K562 (cell line): ENCODE measurements around the gene KIF23. TPM values are rescaled to one million over a fixed set of nuclear protein-coding genes. Genes with fewer than 3 reads are reported as not detected.

Experiments used
- ATAC-seq: fragments of 200-7000 bp; cut with Tn5 transposase; 3 replicates; pipeline ENCODE4 v1.9.1; 2020; ENCODE audit warnings: moderate library complexity
- BruUV-seq: library from RNA; stranded (reverse); fragments of 400-500 nt; replicated peaks from 2 replicates; lab custom pipeline; 2021; lab: Mats Ljungman, UMichigan
- CTCF ChIA-PET: fragments of 300-600 bp; formaldehyde crosslinking; extraction: SDS; loops from one replicate; lab custom pipeline; 2021; ENCODE audit warnings: low intra/inter-chr PET ratio; lab: Yijun Ruan, JAX
- POLR2A ChIA-PET: fragments of 300-600, 350-650 bp; sonication (Branson Sonifier 250); formaldehyde crosslinking; extraction: SDS; loops from one replicate; lab custom pipeline; 2021; ENCODE audit warnings: antibody characterized with exemption, inconsistent platforms; lab: Yijun Ruan, JAX
- DNase-seq, 4 experiments: peaks; one replicate each; pipeline versions ENCODE4 v3.0.0 to v3.0.0-alpha.2; 2011 to 2018; ENCODE audit warnings: low spot score in 3 of 4, mixed read lengths in 3 of 4; ENCODE audit errors: extremely low read depth in 1 of 4
- FAIRE-seq: peaks from 2 replicates; lab custom pipeline; 2011; peaks lifted over from hg19 to GRCh38; lab: Jason Lieb, UNC
- H2AFZ ChIP-seq: 2 replicates; pipeline ENCODE4 v1.6.0; 2011; ENCODE audit warnings: low read depth, low read length, control low read depth, inconsistent platforms
- H3K27ac ChIP-seq: fragments of 200-600 bp; 3 replicates; pipeline ENCODE4 v1.8.0; 2011; ENCODE audit warnings: low read depth, mild to moderate bottlenecking, control low read depth, inconsistent platforms, low read length, moderate library complexity, mixed read lengths; ENCODE audit errors: extremely low read depth
- H3K27me3 ChIP-seq, 2 experiments: fragments of 300-600 bp in 1 of 2; 2 replicates in 1 of 2; 3 replicates in 1 of 2; pipeline versions ENCODE4 v1.6.0 to v1.8.0; 2011; ENCODE audit warnings: inconsistent platforms in 2 of 2, low read length in 2 of 2, mild to moderate bottlenecking in 1 of 2, mixed read lengths in 1 of 2, moderate library complexity in 1 of 2; ENCODE audit not compliant: control insufficient read depth in 2 of 2, insufficient read depth in 2 of 2
- H3K36me3 ChIP-seq: fragments of 300-600 bp; 3 replicates; pipeline ENCODE4 v1.8.0; 2011; ENCODE audit warnings: mild to moderate bottlenecking, low read length, inconsistent platforms; ENCODE audit not compliant: control insufficient read depth, insufficient read depth
- H3K4me1 ChIP-seq, 2 experiments: fragments of 200-600 bp in 1 of 2; replicated peaks in 1 of 2; 2 replicates in 1 of 2; 3 replicates in 1 of 2; pipeline versions ENCODE4 v1.5.1 to v1.8.0; 2011; ENCODE audit warnings: inconsistent platforms in 2 of 2, low read length in 2 of 2, mild to moderate bottlenecking in 1 of 2, mixed read lengths in 1 of 2, moderate library complexity in 1 of 2; ENCODE audit not compliant: control insufficient read depth in 2 of 2, insufficient read depth in 2 of 2
- H3K4me2 ChIP-seq: 2 replicates; pipeline ENCODE4 v1.6.1; 2011; ENCODE audit warnings: low read length, control low read depth, inconsistent platforms, mixed read lengths; ENCODE audit not compliant: insufficient read depth
- H3K4me3 ChIP-seq: fragments of 200-600 bp; sonication (generic), shearing (Covaris generic); 2 replicates; pipeline ENCODE4 v1.5.1; 2016; ENCODE audit warnings: control low read depth, inconsistent platforms
- H3K79me2 ChIP-seq: fragments of 200-600 bp; 3 replicates; pipeline ENCODE4 v1.8.0; 2011; ENCODE audit warnings: low read length, inconsistent platforms; ENCODE audit not compliant: control insufficient read depth, insufficient read depth
- H3K9ac ChIP-seq, 2 experiments: 2 replicates each; pipeline versions ENCODE4 v1.6.0 to v1.6.1; 2011; ENCODE audit warnings: low read depth in 2 of 2, low read length in 2 of 2, control low read depth in 1 of 2, inconsistent platforms in 1 of 2, mild to moderate bottlenecking in 1 of 2, mixed read lengths in 1 of 2; ENCODE audit not compliant: insufficient read depth in 1 of 2
- H3K9me1 ChIP-seq: one replicate; pipeline ENCODE4 v1.6.0; 2011; ENCODE audit warnings: inconsistent platforms, mild to moderate bottlenecking, low read length, moderate library complexity; ENCODE audit not compliant: control insufficient read depth, insufficient read depth
- H3K9me3 ChIP-seq: replicated peaks from 2 replicates; pipeline ENCODE4 v1.5.1; 2011; ENCODE audit warnings: low read depth, low read length, inconsistent platforms; ENCODE audit not compliant: control insufficient read depth, insufficient read depth
- H4K20me1 ChIP-seq: replicated peaks from 2 replicates; pipeline ENCODE4 v1.6.1; 2011; ENCODE audit warnings: low read length, inconsistent platforms, mixed read lengths; ENCODE audit not compliant: control insufficient read depth, insufficient read depth
- EGR1 ChIP-seq: fragments of 450-650 bp; conservative IDR thresholded peaks from 2 replicates; pipeline ENCODE4 v1.6.1; 2017; ENCODE audit warnings: mild to moderate bottlenecking
- MEF2A ChIP-seq: IDR thresholded peaks from 2 replicates; pipeline ENCODE4 v1.6.1; 2011; ENCODE audit warnings: low read depth, mild to moderate bottlenecking, low read length, moderate library complexity; ENCODE audit not compliant: control insufficient read depth
- POLR2H ChIP-seq: IDR thresholded peaks from 2 replicates; pipeline ENCODE4 v1.6.1; 2016; ENCODE audit warnings: missing genetic modification characterization, low read depth, mild to moderate bottlenecking, control low read depth, missing compliant biosample characterization, moderate library complexity
- PTTG1 ChIP-seq: fragments of 450-650 bp; IDR thresholded peaks from 2 replicates; pipeline ENCODE4 v1.6.1; 2016; ENCODE audit warnings: low read depth, mild to moderate bottlenecking, missing genetic modification characterization, missing compliant biosample characterization
- SNRNP70 ChIP-seq: fragments of 200-400 bp; formaldehyde crosslinking; optimal IDR thresholded peaks from 2 replicates; pipeline ENCODE3; 2017; ENCODE audit warnings: low read depth, low read length
- STAT5A ChIP-seq: IDR thresholded peaks from 2 replicates; pipeline ENCODE4 v1.6.1; 2012; ENCODE audit warnings: low read length, inconsistent platforms, borderline replicate concordance
- ZNF174 ChIP-seq: fragments of 250-450 bp; sonication (Bioruptor Pico); IDR thresholded peaks from 2 replicates; pipeline ENCODE4 v1.4.0; 2020; ENCODE audit warnings: mild to moderate bottlenecking
- ZNF507 ChIP-seq: conservative IDR thresholded peaks from 2 replicates; pipeline ENCODE4 v1.6.1; 2017; ENCODE audit warnings: missing genetic modification characterization, missing compliant biosample characterization
- WGBS: fragments of 100-300 bp; shearing (Covaris generic); methylation state at CpG from one replicate; pipeline ENCODE4 v1.1.6; 2016; ENCODE audit warnings: low coverage, mixed read lengths; ENCODE audit not compliant: insufficient coverage; ENCODE audit errors: missing lambda C conversion rate; 5-methylcytosine and 5-hydroxymethylcytosine counted together
- in situ Hi-C: fragments of 300-500 bp; cut with MboI; formaldehyde crosslinking; loops from 4 replicates; pipeline ENCODE4 v1.15.0; 2018; ENCODE audit warnings: inconsistent platforms, mixed read lengths
- intact Hi-C: fragments of 100-400 bp; cut with micrococcal nuclease; formaldehyde crosslinking; loops from 2 replicates; pipeline ENCODE4 v1.14.2; 2022
- polyA plus RNA-seq, 8 experiments: library from polyadenylated mRNA; depleted of rRNA in 4 of 8; stranded (reverse) in 5 of 8; unstranded in 3 of 8; fragments of >200 nt; fragmentation: Nextera tagmentation in 2 of 8; fragmentation: Illumina TruSeq in 1 of 8; extraction: Ambion mirVana in 2 of 8; extraction: Trizol in 1 of 8; gene quantifications; 2 replicates each; pipeline versions ENCODE4 v1.2.1 to v1.2.3, GENCODE V29; 2011 to 2014; ENCODE audit warnings: inconsistent platforms in 1 of 8, missing spikeins in 1 of 8
- total RNA-seq, 7 experiments: library from RNA; depleted of rRNA in 6 of 7; stranded (reverse); fragments of >200 nt in 6 of 7; fragmentation: Illumina TruSeq in 2 of 7; extraction: Trizol in 2 of 7; gene quantifications; 2 replicates each; pipeline versions ENCODE4 v1.2.1 to v1.2.3, GENCODE V29; 2011 to 2021; ENCODE audit warnings: low replicate concordance in 1 of 7
- TF ChIP-seq, protein P1 (sequence below): IDR thresholded peaks from 2 replicates; pipeline ENCODE4 v1.6.1; 2014; ENCODE audit warnings: antibody characterized with exemption

The KIF23 gene
- total and polyA plus RNA-seq, 9 of the 15 experiments (the other 6 are each of a cell fraction or from before 2014, with no cell fraction given), result 29.4 to 58.2 (median 41.9) TPM

DNA sequence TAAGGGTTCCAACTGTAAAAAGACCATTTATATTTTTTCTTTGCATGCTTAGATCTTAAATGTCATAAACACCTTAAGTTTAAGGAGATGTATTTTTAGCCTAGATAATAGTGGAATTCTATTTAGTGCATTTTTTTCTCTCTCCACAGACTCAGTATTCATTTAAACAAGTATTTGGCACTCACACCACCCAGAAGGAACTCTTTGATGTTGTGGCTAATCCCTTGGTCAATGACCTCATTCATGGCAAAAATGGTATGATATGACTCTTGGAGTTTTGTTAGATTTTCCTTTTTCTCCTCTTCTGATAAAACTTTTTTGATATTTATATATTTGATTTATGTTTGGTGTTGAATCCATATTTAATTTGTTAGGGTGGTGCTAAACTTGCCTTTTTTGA is 7.3 kb downstream of the KIF23 start:
- Histone ChIP-seq H3K9me1 (no peaks in the 10 kb centered on the region), H3K4me1 (no peaks in the 10 kb centered on the region), H3K36me3 (peaks cover 93% of the 10 kb centered on the region), H3K27me3 (no peaks in the 10 kb centered on the region), H3K4me3 (no peak overlapping the region), H3K9ac (no peak overlapping the region), H3K27ac (no peak overlapping the region), H3K79me2 (peaks cover 25% of the 10 kb centered on the region)
- in situ Hi-C loops, result no loop called here
- DNase-seq (no peak), ATAC-seq (no peak), FAIRE-seq (no peak)
- no TSS peak for BruUV-seq
- POLR2A ChIA-PET, result interaction anchor here (0.7 to 1.5 kb wide), 2 partner anchors 30 to 36 kb away, joined by 3 to 4 read pairs; no protein-coding TSS in a partner anchor
- CTCF ChIA-PET, result no interaction called here
- intact Hi-C loops, result no loop called here
- TF ChIP-seq ZNF174 (CRISPR knock-in tag) (no peak), SNRNP70 (no peak), ZNF507 (tag) (no peak), STAT5A (no peak), EGR1 (no peak), POLR2H (no peak)
- TF ChIP-seq, all 486 proteins: peak for 0
- Histone ChIP-seq H4K20me1 (no peaks in the 10 kb centered on the region), H3K9me3 (no peaks in the 10 kb centered on the region), H3K4me2 (no peak overlapping the region), H2AFZ (no peak overlapping the region)

DNA sequence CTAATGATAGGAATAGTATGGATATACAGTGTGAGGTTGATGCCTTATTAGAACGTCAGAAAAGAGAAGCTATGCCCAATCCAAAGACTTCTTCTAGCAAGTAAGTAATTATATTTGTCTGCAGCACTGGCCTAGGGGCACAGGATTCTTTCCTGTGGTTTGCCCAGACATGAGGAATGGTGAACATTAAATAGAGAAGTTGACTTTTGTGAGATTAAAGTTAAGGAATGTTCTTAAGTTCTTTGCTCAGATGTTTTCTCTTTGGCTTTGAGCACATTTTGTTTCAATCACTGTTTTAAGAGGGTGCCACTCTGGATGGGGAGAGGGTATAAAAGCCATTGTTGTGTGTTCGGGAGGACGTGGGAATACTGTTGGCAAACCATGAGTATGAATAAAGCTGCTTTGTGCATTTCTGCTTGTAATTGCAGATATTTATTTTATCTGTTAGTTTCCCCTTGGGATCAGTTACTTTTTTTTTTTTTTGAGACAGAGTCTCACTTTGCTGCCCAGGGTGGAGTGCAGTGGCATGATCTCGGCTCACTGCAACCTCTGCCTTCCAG is 8.3 kb downstream of the KIF23 start:
- no TSS peak for BruUV-seq
- TF ChIP-seq PTTG1 (tag) (no peak), MEF2A (no peak)
- TF ChIP-seq, protein P1, sequence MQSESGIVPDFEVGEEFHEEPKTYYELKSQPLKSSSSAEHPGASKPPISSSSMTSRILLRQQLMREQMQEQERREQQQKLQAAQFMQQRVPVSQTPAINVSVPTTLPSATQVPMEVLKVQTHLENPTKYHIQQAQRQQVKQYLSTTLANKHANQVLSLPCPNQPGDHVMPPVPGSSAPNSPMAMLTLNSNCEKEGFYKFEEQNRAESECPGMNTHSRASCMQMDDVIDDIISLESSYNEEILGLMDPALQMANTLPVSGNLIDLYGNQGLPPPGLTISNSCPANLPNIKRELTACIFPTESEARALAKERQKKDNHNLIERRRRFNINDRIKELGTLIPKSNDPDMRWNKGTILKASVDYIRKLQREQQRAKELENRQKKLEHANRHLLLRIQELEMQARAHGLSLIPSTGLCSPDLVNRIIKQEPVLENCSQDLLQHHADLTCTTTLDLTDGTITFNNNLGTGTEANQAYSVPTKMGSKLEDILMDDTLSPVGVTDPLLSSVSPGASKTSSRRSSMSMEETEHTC, result no peak
- TF ChIP-seq, all 486 proteins: peak for 0
- Histone ChIP-seq H3K79me2 (peaks cover 18% of the 10 kb centered on the region), H4K20me1 (no peaks in the 10 kb centered on the region), H3K36me3 (peaks cover 97% of the 10 kb centered on the region), H3K27me3 (no peaks in the 10 kb centered on the region), H3K9me3 (no peaks in the 10 kb centered on the region), H3K9me1 (no peaks in the 10 kb centered on the region), H3K4me1 (no peaks in the 10 kb centered on the region), H3K9ac (no peak overlapping the region), H3K27ac (no peak overlapping the region), H3K4me3 (no peak overlapping the region), H3K4me2 (no peak overlapping the region), H2AFZ (no peak overlapping the region)
- in situ Hi-C loops, result no loop called here
- FAIRE-seq, result no peak
- WGBS, result 85% methylated on average over 3 of the region's 4 CpGs
- intact Hi-C loops, result no loop called here
- POLR2A ChIA-PET, result interaction anchor here (0.7 to 1.5 kb wide), 3 partner anchors 17 to 31 kb away, joined by 3 to 4 read pairs (median 4); partner anchors contain the start of gene RPLP1
- ATAC-seq, result no peak
- CTCF ChIA-PET, result no interaction called here
- no peak for DNase-seq
